GM18867 (cell line): ENCODE data around the gene SFN.
"Not testable (repeated sequence)": the region's sequence is repeated elsewhere in the genome, so short reads cannot be mapped to it uniquely, and the experiment has no call there.

ENCODE experiments used
- ATAC-seq: cut with Tn5 transposase; IDR thresholded peaks from one replicate; pipeline ENCODE4 v1.9.1; 2021; ENCODE audit warnings: mild to moderate bottlenecking, moderate library complexity; ENCODE audit not compliant: unreplicated experiment

Gene SFN

DNA sequence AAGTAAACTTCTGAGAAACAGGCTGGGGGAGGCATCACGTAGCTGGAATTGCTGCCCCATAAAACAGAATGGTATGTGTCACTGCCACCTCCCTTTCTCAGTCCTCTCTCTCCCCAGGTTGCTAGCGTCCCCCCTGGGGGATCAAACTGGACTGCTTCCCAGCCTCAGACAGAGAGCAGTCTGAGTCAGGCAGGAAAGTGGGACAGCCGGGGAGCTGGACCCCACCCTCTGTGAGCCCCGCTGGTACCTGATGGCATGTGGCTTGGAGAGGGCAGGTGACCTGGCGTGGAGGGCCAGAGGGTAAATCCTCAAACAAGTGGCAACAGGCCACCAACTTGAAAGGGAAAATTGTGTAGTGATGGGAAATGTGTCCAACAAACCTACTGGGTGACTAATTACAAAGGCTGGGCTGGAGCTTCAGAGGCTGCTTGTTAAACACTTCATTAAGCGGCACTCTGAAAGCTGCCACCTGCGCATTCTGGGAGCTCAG is 1.0 kb upstream of the SFN start:
- ATAC-seq: no peak

GRCh38 chr1:26863685-26864077 is 732 bp downstream of the SFN start:
- no peak for ATAC-seq

GRCh38 chr1:26864610-26865480 is 1.9 kb downstream of the SFN start:
- peak; percentile 91 for ATAC-seq

DNA sequence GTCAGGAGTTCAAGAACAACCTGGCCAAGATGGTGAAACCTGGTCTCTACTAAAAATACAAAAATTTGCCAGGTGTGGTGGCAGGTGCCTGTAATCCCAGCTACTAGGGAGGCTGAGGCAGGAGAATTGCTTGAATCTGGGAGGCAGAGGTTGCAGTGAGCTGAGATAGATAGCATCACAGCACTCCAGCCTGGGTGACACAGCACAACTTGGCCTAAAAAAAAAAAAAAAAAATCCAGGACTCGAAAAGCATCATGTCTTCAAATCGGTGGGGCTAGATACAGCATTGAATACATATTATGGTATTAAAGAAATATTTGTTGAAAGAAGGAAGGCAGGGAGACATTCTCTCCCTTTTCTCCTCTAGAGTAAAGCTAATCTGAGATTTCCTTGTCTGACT is 10.1 kb downstream of the SFN start:
- not testable (repeated sequence) for ATAC-seq

- no peak for ATAC-seq
Observed at GRCh38 chr1:26874896-26875295, 11.9 kb downstream of the SFN start.

DNA sequence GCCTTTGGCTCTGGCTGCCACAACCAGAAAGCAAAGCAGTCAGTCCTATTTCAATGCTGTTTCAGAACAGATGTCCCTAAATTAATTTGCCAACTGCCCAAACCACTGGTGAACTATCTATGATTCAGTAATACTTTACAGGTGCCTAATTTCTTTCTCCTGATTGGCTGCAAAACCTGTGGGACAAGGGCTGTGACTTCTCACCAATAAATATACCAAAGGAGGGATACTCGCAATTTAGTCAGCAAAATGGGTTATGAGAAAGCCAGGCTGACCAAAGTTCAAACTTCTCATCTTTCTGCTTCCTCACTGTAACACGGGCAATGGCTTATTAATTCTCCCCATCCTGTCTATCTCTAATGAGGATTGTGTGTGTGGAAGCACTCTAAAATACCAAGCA is 14.4 kb downstream of the SFN start:
- ATAC-seq: no peak

GRCh38 chr1:26879793-26880192 is 16.8 kb downstream of the SFN start:
- ATAC-seq: no peak

DNA sequence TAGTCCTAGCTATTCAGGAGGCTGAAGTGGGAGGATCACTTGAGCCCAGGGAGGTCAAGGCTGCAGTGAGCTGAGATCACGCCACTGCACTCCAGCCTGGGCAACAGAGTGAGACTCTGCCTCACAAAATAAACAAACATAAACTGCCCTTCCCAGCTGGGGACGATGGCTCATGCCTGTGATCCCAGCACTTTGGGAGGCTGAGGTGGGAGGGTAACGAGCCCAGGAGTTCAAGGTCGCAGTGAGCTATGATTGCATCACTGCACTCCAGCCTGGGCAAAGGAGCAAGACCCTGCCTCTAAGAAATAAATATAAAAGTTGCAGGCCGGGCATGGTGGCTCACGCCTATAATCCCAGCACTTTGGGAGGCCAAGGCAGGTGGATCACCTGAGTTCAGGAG is 18.7 kb downstream of the SFN start:
- not testable (repeated sequence) for ATAC-seq

- no peak for ATAC-seq
Observed at GRCh38 chr1:26882696-26883463, 19.9 kb downstream of the SFN start.

DNA sequence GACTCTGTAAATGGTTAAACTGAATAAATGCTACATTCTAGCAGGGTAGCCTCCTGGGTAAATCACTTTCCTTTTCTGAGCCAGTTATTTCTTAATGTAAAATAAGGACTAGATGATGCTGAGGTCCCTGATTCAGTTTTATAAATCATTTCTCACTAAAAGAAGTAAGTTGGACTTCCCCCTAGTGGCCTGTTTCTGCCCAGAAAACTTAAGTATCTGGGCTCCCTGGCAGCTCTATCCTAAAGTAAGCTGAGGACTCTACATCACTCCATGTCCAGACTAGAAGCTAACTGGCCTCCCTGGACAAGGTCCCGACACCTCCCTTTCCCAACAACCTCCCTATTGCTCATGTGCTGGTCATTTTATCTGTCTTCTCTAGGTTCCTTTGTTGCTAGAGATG is 24.2 kb downstream of the SFN start:
- ATAC-seq: no peak

DNA sequence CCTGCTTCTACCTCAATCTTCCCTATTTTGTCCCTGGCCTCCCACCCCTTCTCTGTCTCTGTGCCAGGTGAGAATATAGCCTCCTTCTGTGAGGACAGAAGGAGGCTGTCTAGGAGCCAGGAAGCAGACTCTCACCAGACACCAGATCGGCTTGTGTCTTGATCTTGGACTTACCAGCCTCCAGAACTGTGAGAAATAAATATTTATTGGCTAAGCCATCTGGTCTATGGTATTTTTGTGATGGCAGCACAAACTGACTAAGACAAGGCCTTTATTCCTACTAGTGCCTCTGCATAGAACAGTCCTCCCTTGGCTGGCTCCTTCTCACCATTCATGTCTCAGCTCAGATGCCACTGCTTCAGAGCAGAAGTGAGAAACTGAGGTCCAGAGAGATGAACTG is 25.3 kb downstream of the SFN start:
- ATAC-seq: no peak

DNA sequence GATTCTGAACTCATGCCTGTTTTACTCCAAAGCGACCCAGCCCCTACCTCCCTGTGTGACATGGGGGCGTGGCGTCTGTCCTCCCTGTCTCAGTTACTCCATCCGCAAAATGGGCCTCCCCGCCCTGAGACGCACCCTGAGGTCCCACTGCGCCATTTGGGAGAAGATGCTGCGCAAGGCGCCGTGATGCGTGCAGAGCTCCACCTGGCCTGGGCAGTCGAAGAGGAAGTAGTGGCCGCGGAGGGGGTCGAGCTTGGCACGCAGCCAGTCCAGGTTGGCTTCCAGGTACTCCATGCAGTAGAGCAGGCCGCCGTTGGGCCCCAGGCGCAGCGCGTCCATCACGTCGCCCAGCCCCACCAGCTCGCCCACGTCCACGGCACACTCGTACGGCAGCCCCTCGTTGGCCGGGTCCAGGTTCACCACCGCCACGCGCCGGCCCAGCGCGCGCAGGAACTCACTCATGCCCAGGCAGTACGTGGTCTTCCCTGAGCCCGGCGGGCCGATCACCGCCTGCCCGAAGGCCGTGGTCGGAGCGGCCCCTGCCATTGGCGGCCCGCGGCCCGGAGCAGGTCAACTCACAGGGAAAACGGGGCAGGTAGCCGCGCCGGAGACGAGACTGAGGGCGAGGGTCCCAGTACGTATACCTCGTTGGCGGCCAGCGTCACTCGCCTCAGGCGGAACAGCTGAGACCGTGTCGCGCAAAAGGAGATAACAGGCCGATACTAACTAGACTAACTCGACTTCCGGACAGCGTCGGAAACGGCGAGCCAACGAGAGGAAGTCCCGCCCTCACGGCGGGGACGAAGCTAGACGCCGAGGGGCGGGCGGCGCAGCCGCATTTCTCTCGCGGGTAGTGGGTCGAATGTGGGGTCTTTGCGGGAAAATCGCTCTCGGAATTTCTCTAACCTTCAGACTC is 26.9 kb downstream of the SFN start, which contains the start of gene GPN2:
Gene GPN2, minus strand, starts transcription at position 733 of the 916 bp plus-strand sequence. Its CDS starts 187 bp downstream, at position 546.
- ATAC-seq: peak; percentile 82

DNA sequence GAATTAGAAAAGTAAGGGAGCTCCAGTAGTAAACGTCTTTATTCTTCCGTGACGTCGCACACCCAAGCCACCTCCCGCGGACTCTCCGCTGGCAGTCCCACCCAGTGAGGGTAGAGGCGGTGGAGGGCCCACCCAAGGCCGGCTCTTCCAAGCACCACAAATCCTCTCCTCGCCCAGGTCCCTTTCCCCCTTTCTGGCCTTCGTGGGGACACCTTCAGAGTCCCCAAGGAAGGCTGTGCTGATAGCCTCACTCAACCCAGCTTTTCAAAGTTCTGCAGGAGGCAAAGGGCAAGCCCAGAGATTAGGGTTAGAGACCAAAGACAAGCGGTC is 27.5 kb downstream of the SFN start:
- peak; percentile 15 for ATAC-seq

DNA sequence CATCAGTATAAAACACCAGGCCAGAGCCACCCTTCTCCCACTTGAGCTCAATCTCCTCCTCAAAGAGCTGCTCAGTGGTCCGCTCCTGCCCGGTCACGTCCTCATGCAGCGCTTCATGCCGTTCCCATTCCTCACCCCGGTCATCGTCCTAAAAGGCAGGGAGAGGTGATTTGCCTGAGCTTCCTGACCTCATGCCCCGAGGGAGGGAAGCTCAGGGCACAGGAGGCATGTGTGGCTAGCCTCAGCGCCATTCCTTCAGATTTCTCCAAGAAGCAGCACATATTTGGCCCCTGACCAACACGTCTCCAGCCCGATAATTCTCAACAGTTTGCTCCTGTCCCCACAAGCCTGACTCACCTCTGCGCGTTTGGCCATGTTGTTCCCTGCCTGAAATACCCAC is 31.3 kb downstream of the SFN start:
- no peak for ATAC-seq

DNA sequence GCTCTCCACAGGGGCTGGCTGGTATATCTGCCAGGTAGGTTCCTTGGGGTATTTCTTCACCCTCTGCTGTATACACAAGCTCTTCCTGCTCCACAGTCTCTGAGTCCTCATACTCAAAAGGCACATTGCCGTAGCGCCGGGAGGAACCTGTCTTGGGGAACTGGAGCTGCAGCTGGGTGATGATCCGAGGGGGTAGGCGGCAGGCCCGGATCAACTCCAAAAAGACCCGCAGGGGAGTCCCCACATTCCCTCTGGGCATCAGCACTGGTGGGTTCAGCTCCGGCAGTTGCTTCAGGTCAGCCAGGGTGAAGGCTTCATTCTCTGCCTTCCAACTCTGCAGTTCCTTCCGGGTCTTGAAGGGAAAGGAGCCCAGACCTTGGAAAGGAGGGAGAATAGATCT is 34.4 kb downstream of the SFN start:
- ATAC-seq: no peak

- peak; percentile 81 for ATAC-seq
Observed at GRCh38 chr1:26900001-26900814, 37.3 kb downstream of the SFN start, which contains the start of gene GPATCH3. Gene GPATCH3 (minus strand): TSS chr1:26900467. CDS start chr1:26900442, 25 bp downstream.

DNA sequence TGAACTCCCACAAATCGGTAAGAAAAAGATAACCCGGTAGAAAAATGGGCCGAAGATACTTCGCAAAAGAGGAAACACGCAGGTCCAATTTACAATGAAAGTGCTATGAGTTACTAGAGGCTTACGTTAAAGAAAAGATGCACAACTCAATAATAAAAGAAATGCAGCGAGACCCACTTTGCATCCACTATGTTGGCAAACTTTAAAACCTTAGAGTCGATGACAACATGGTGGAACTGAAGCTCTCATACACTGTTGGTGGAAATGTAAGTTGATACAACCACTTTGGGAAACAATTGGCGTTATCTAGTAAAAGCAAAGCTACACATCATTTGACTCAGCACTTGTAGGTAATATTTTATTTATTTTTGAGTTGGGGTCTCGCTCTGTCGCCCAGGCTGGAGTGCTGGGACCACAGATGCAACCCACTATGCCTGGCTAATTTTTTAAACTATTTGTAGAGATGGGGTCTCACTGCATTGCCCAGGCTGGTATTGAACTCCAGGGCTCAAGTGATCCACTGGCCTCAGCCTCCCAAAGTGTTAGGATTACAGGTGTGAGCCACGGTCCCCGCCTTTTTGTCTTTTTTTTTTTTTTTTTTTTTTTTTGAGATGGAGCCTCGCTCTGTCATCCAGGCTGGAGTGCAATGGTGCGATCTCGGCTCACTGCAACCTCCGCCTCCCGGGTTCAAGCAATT is 38.0 kb downstream of the SFN start:
- ATAC-seq: no peak

DNA sequence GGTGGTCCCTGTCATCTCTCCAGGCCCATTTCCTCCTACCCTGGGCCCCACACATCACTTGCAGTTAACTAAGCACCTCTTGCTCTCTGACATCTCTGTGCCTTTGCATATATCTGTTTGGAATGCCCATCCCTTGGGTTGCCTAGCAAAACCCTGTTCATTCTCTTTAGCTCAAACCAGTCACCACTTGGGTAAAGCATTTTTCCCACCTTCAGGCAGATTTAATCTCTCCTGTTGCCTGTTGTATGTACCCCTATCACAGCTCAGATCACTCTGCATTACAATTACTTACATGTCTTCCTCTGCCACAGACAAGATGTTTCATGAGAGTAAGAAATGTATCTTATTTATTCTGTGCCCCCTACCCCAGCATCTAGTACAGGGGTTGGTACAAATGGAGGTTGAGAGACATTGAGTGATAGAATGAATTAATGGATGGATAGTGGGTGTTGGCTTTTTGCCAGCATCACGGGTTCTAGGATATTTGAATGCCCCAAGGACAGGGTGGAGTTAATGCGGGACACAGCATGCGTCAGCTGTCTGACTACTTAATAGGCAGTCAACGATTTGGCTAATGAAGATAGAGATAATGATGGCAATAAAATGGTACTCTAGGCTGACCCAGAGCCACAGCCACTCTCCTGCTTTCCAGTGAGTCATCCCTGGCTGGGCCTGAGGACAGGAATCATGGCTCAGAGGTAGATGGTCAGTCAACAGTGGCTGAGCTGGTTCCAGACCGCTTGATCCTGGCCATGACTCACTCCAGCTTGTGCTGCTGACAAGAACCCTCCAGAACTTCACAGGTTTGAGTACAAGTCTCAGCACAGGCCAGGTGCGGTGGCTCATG is 44.3 kb downstream of the SFN start:
- ATAC-seq: no peak
